ENCODE results near the gene ISM1.

The ISM1 gene

GRCh38 chr20:13344671-13345070, 123.6 kb downstream of the ISM1 start:
- TF ChIP-seq EZH2phosphoT487 (IDR thresholded peaks at IDR 0.05; ENCODE audit: low read length) (no peak), EZH2 (optimal IDR thresholded peaks at IDR 0.05; ENCODE audit: low read depth, low read length) (no peak), CTCF (IDR thresholded peaks at IDR 0.05; ENCODE audit: low read length) (no peak)
- no peak overlapping the region for H3K4me3 ChIP-seq (ENCODE audit: low read length)

GRCh38 chr20:13348311-13349234, 127.5 kb downstream of the ISM1 start:
- H3K27ac ChIP-seq (ENCODE audit: low read length): no peak overlapping the region
- no peaks in the 10 kb centered on the region for H3K36me3 ChIP-seq (replicated peaks; ENCODE audit: insufficient read depth, low read length)
- no peak overlapping the region for H3K4me3 ChIP-seq (ENCODE audit: low read length)
- H3K27me3 ChIP-seq (replicated peaks; ENCODE audit: insufficient read depth, low read length): no peaks in the 10 kb centered on the region
- TF ChIP-seq EZH2 (optimal IDR thresholded peaks at IDR 0.05; ENCODE audit: low read depth, low read length) (no peak), CTCF (IDR thresholded peaks at IDR 0.05; ENCODE audit: low read length) (no peak), EZH2phosphoT487 (IDR thresholded peaks at IDR 0.05; ENCODE audit: low read length) (no peak)
- H2AFZ ChIP-seq (ENCODE audit: low read length): no peak overlapping the region
- DNase-seq: no peak
- no peaks in the 10 kb centered on the region for H4K20me1 ChIP-seq (ENCODE audit: insufficient read depth, low read length)
- no peaks in the 10 kb centered on the region for H3F3A ChIP-seq (ENCODE audit: insufficient read depth, low read length)
- no peaks in the 10 kb centered on the region for H3K9me2 ChIP-seq (replicated peaks; ENCODE audit: insufficient read depth, low read length)
- no peaks in the 10 kb centered on the region for H3K4me1 ChIP-seq (ENCODE audit: low read length)
- no peak overlapping the region for H3K4me2 ChIP-seq (ENCODE audit: low read depth, low read length)
- H3K79me2 ChIP-seq (ENCODE audit: low read length): no peaks in the 10 kb centered on the region
- no peak overlapping the region for H3K9ac ChIP-seq (ENCODE audit: low read length)
- H3K9me3 ChIP-seq (replicated peaks; ENCODE audit: insufficient read depth, low read length): no peaks in the 10 kb centered on the region

More at GRCh38 chr20:13344671-13345070, 123.6 kb downstream of the ISM1 start:
- Histone ChIP-seq H3K9me2 (replicated peaks; ENCODE audit: insufficient read depth, low read length) (no peaks in the 10 kb centered on the region), H3K27ac (ENCODE audit: low read length) (no peak overlapping the region), H3K27me3 (replicated peaks; ENCODE audit: insufficient read depth, low read length) (no peaks in the 10 kb centered on the region), H3F3A (ENCODE audit: insufficient read depth, low read length) (no peaks in the 10 kb centered on the region), H3K79me2 (ENCODE audit: low read length) (no peaks in the 10 kb centered on the region), H4K20me1 (ENCODE audit: insufficient read depth, low read length) (no peaks in the 10 kb centered on the region), H3K36me3 (replicated peaks; ENCODE audit: insufficient read depth, low read length) (no peaks in the 10 kb centered on the region), H3K9me3 (replicated peaks; ENCODE audit: insufficient read depth, low read length) (no peaks in the 10 kb centered on the region), H2AFZ (ENCODE audit: low read length) (no peak overlapping the region), H3K4me2 (ENCODE audit: low read depth, low read length) (no peak overlapping the region), H3K4me1 (ENCODE audit: low read length) (no peaks in the 10 kb centered on the region), H3K9ac (ENCODE audit: low read length) (no peak overlapping the region)
- no peak for DNase-seq

GRCh38 chr20:13349235-13349604, 128.1 kb downstream of the ISM1 start:
- H2AFZ ChIP-seq (ENCODE audit: low read length): no peak overlapping the region
- TF ChIP-seq EZH2phosphoT487 (IDR thresholded peaks at IDR 0.05; ENCODE audit: low read length) (no peak), CTCF (IDR thresholded peaks at IDR 0.05; ENCODE audit: low read length) (no peak), EZH2 (optimal IDR thresholded peaks at IDR 0.05; ENCODE audit: low read depth, low read length) (no peak)

More at GRCh38 chr20:13349235-13349604, 128.1 kb downstream of the ISM1 start:
- Histone ChIP-seq H3K79me2 (ENCODE audit: low read length) (no peaks in the 10 kb centered on the region), H3K4me1 (ENCODE audit: low read length) (no peaks in the 10 kb centered on the region), H3K4me3 (ENCODE audit: low read length) (no peak overlapping the region), H3K9ac (ENCODE audit: low read length) (no peak overlapping the region), H3K9me3 (replicated peaks; ENCODE audit: insufficient read depth, low read length) (no peaks in the 10 kb centered on the region), H3K27me3 (replicated peaks; ENCODE audit: insufficient read depth, low read length) (no peaks in the 10 kb centered on the region), H3F3A (ENCODE audit: insufficient read depth, low read length) (no peaks in the 10 kb centered on the region), H3K9me2 (replicated peaks; ENCODE audit: insufficient read depth, low read length) (no peaks in the 10 kb centered on the region), H4K20me1 (ENCODE audit: insufficient read depth, low read length) (no peaks in the 10 kb centered on the region), H3K36me3 (replicated peaks; ENCODE audit: insufficient read depth, low read length) (no peaks in the 10 kb centered on the region), H3K4me2 (ENCODE audit: low read depth, low read length) (no peak overlapping the region), H3K27ac (ENCODE audit: low read length) (no peak overlapping the region)
- DNase-seq: no peak

All from MM.1S (cell line).